ENCODE data around the gene MCOLN1.

Gene MCOLN1

GRCh38 chr19:7504684-7505083 is 17.7 kb upstream of the MCOLN1 start:
- DNase-seq, result no peak

GRCh38 chr19:7505288-7505681 is 17.1 kb upstream of the MCOLN1 start:
- no peak for DNase-seq

GRCh38 chr19:7505682-7506384 is 16.6 kb upstream of the MCOLN1 start:
- peak; percentile 60 for DNase-seq

- DNase-seq, result no peak
Measured at GRCh38 chr19:7506385-7507328, 15.8 kb upstream of the MCOLN1 start.

- no peak for DNase-seq
Measured at GRCh38 chr19:7507884-7508283, 14.5 kb upstream of the MCOLN1 start.

GRCh38 chr19:7509625-7510024 is 12.8 kb upstream of the MCOLN1 start:
- DNase-seq, result no peak

- DNase-seq, result no peak
Measured at GRCh38 chr19:7512400-7512851, 10.0 kb upstream of the MCOLN1 start.

GRCh38 chr19:7513809-7514642 is 8.4 kb upstream of the MCOLN1 start:
- no peak for DNase-seq

GRCh38 chr19:7515110-7515644 is 7.2 kb upstream of the MCOLN1 start:
- no peak for DNase-seq

- peak; percentile 97 for DNase-seq
Measured at GRCh38 chr19:7515645-7516151, 6.7 kb upstream of the MCOLN1 start, which contains the start of gene ZNF358. Gene ZNF358, plus strand, starts transcription at chr19:7516103. Its CDS starts 3,140 bp downstream, at chr19:7519243.

GRCh38 chr19:7516333-7516732 is 6.1 kb upstream of the MCOLN1 start:
- DNase-seq, result no peak

- no peak for DNase-seq
Measured at GRCh38 chr19:7516878-7517277, 5.5 kb upstream of the MCOLN1 start.

GRCh38 chr19:7519361-7520130 is 2.9 kb upstream of the MCOLN1 start:
- DNase-seq, result no peak

- no peak for DNase-seq
Measured at GRCh38 chr19:7520131-7521051, 2.0 kb upstream of the MCOLN1 start.

- no peak for DNase-seq
Measured at GRCh38 chr19:7521551-7522071, 813 bp upstream of the MCOLN1 start.

GRCh38 chr19:7522923-7523667 is 671 bp downstream of the MCOLN1 start:
- no peak for DNase-seq

- no peak for DNase-seq
Measured at GRCh38 chr19:7524523-7524922, 2.1 kb downstream of the MCOLN1 start.

GRCh38 chr19:7524992-7525739 is 2.7 kb downstream of the MCOLN1 start:
- DNase-seq, result no peak

All from 8988T (cell line).